ENCODE results near the gene SNX12.

Gene SNX12

GRCh38 chrX:71068044-71068918, at the start of gene SNX12:
TSS of gene SNX12 (minus strand) at chrX:71068334. CDS start at chrX:71068306, 28 bp downstream.
- DNase-seq (ENCODE audit: insufficient read length, low spot score) (peak; percentile 98), FAIRE-seq (peak; percentile 99)

- no peak for DNase-seq (ENCODE audit: insufficient read length, low spot score)
- FAIRE-seq, result no peak
Observed at GRCh38 chrX:71117358-71117757, 49.2 kb upstream of the SNX12 start.

- no peak for FAIRE-seq
- no peak for DNase-seq (ENCODE audit: insufficient read length, low spot score)
Observed at GRCh38 chrX:71111921-71112431, 43.8 kb upstream of the SNX12 start.

- DNase-seq (ENCODE audit: insufficient read length, low spot score) (no peak), FAIRE-seq (peak; percentile 4)
Observed at GRCh38 chrX:71111141-71111843, 43.2 kb upstream of the SNX12 start, which contains the start of gene IL2RG. TSS of gene IL2RG (minus strand) at chrX:71111577. CDS start at chrX:71111539, 38 bp downstream.

GRCh38 chrX:71109051-71109450, 40.9 kb upstream of the SNX12 start:
- no peak for DNase-seq (ENCODE audit: insufficient read length, low spot score)
- no peak for FAIRE-seq

- FAIRE-seq (no peak), DNase-seq (ENCODE audit: insufficient read length, low spot score) (no peak)
Observed at GRCh38 chrX:71107762-71108360, 39.7 kb upstream of the SNX12 start.

- FAIRE-seq (no peak), DNase-seq (ENCODE audit: insufficient read length, low spot score) (no peak)
Observed at GRCh38 chrX:71107245-71107644, 39.1 kb upstream of the SNX12 start.

GRCh38 chrX:71106427-71106826, 38.3 kb upstream of the SNX12 start, which contains the start of gene CXorf65:
TSS of gene CXorf65 (minus strand) at chrX:71106740. CDS start at chrX:71106556, 184 bp downstream.
- FAIRE-seq (no peak), DNase-seq (ENCODE audit: insufficient read length, low spot score) (no peak)

GRCh38 chrX:71105628-71106027, 37.5 kb upstream of the SNX12 start:
- no peak for FAIRE-seq
- DNase-seq (ENCODE audit: insufficient read length, low spot score), result no peak

- no peak for DNase-seq (ENCODE audit: insufficient read length, low spot score)
- no peak for FAIRE-seq
Observed at GRCh38 chrX:71103110-71103983, 35.2 kb upstream of the SNX12 start.

GRCh38 chrX:71102292-71102691, 34.2 kb upstream of the SNX12 start:
- no peak for DNase-seq (ENCODE audit: insufficient read length, low spot score)
- FAIRE-seq, result no peak

GRCh38 chrX:71100581-71101505, 32.7 kb upstream of the SNX12 start:
- no peak for DNase-seq (ENCODE audit: insufficient read length, low spot score)
- no peak for FAIRE-seq

- FAIRE-seq (no peak), DNase-seq (ENCODE audit: insufficient read length, low spot score) (no peak)
Observed at GRCh38 chrX:71099736-71100135, 31.6 kb upstream of the SNX12 start.

- DNase-seq (ENCODE audit: insufficient read length, low spot score) (no peak), FAIRE-seq (no peak)
Observed at GRCh38 chrX:71098951-71099506, 30.9 kb upstream of the SNX12 start.

- DNase-seq (ENCODE audit: insufficient read length, low spot score) (no peak), FAIRE-seq (peak; percentile 40)
Observed at GRCh38 chrX:71098302-71098701, 30.2 kb upstream of the SNX12 start.

- DNase-seq (ENCODE audit: insufficient read length, low spot score) (no peak), FAIRE-seq (peak; percentile 80)
Observed at GRCh38 chrX:71096760-71097032, 28.6 kb upstream of the SNX12 start.

- FAIRE-seq, result peak; percentile 38
- peak; percentile 79 for DNase-seq (ENCODE audit: insufficient read length, low spot score)
Observed at GRCh38 chrX:71095981-71096759, 28.0 kb upstream of the SNX12 start.

GRCh38 chrX:71095555-71095980, 27.4 kb upstream of the SNX12 start, which contains the start of gene FOXO4:
TSS of gene FOXO4 (plus strand) at chrX:71095851. CDS start at chrX:71096529, 678 bp downstream.
- peak; percentile 97 for FAIRE-seq

More at GRCh38 chrX:71095555-71095980, 27.4 kb upstream of the SNX12 start, which contains the start of gene FOXO4:
- peak; percentile 99 for DNase-seq (ENCODE audit: insufficient read length, low spot score)
